Loucy (cell line): ENCODE data around the gene OGFOD2.

ENCODE experiments used
- H2AFZ ChIP-seq: fragments of 200-600 bp; sonication (generic); 2 replicates; pipeline ENCODE4 v1.6.0; 2016; ENCODE audit warnings: antibody characterized with exemption, mild to moderate bottlenecking, low read length, moderate library complexity
- H3F3A ChIP-seq: fragments of 200-600 bp; 2 replicates; pipeline ENCODE4 v1.6.0; 2016; ENCODE audit warnings: antibody characterized with exemption, low read depth, mild to moderate bottlenecking
- H3K27me3 ChIP-seq: fragments of 200-600 bp; sonication (generic); 2 replicates; pipeline ENCODE4 v1.6.1; 2014; ENCODE audit warnings: low read length, mild to moderate bottlenecking; ENCODE audit not compliant: insufficient read depth, poor library complexity, severe bottlenecking
- H3K36me3 ChIP-seq: fragments of 200-600 bp; sonication (generic); 2 replicates; pipeline ENCODE4 v1.6.1; 2016; ENCODE audit warnings: low read length; ENCODE audit not compliant: insufficient read depth
- H3K4me1 ChIP-seq: fragments of 200-600 bp; sonication (generic); 2 replicates; pipeline ENCODE4 v1.5.1; 2014; ENCODE audit warnings: low read length, mild to moderate bottlenecking; ENCODE audit not compliant: insufficient read depth, poor library complexity, severe bottlenecking
- H3K4me2 ChIP-seq: fragments of 200-600 bp; sonication (generic); 2 replicates; pipeline ENCODE4 v1.6.0; 2014; ENCODE audit warnings: antibody characterized with exemption, low read length, low read depth, mild to moderate bottlenecking; ENCODE audit not compliant: poor library complexity, severe bottlenecking
- H3K4me3 ChIP-seq: fragments of 200-600 bp; sonication (generic); 2 replicates; pipeline ENCODE4 v1.5.1; 2014; ENCODE audit warnings: low read length, mild to moderate bottlenecking, mixed read lengths; ENCODE audit not compliant: poor library complexity, severe bottlenecking
- H3K79me2 ChIP-seq: fragments of 200-600 bp; sonication (generic); 2 replicates; pipeline ENCODE4 v1.6.1; 2014; ENCODE audit warnings: low read length; ENCODE audit not compliant: insufficient read depth
- H3K9ac ChIP-seq: fragments of 200-600 bp; sonication (generic); 2 replicates; pipeline ENCODE4 v1.6.0; 2014; ENCODE audit warnings: mild to moderate bottlenecking, low read depth, low read length, moderate library complexity; ENCODE audit not compliant: poor library complexity, severe bottlenecking
- H3K9me2 ChIP-seq: fragments of 200-600 bp; sonication (generic); replicated peaks from 2 replicates; pipeline ENCODE4 v1.6.1; 2016; ENCODE audit warnings: low read depth, low read length, mixed read lengths
- H3K9me3 ChIP-seq: fragments of 200-600 bp; sonication (generic); 2 replicates; pipeline ENCODE4 v1.6.1; 2014; ENCODE audit warnings: mild to moderate bottlenecking, antibody characterized with exemption, low read length, low read depth; ENCODE audit not compliant: insufficient read depth
- H4K20me1 ChIP-seq: fragments of 200-600 bp; sonication (generic); 2 replicates; pipeline ENCODE4 v1.6.0; 2014; ENCODE audit warnings: antibody characterized with exemption, low read length, mild to moderate bottlenecking; ENCODE audit not compliant: insufficient read depth, poor library complexity, severe bottlenecking
- EZH2phosphoT487 ChIP-seq: fragments of 200-600 bp; IDR thresholded peaks from 2 replicates; pipeline ENCODE4 v1.6.1; 2018; ENCODE audit warnings: antibody characterized with exemption, mild to moderate bottlenecking, moderate library complexity, borderline replicate concordance
- TF ChIP-seq, protein P1 (sequence below): fragments of 200-600 bp; sonication (generic); conservative IDR thresholded peaks from 2 replicates; pipeline ENCODE4 v1.5.1; 2014; ENCODE audit warnings: mild to moderate bottlenecking, antibody characterized with exemption, low read length

Gene OGFOD2

DNA sequence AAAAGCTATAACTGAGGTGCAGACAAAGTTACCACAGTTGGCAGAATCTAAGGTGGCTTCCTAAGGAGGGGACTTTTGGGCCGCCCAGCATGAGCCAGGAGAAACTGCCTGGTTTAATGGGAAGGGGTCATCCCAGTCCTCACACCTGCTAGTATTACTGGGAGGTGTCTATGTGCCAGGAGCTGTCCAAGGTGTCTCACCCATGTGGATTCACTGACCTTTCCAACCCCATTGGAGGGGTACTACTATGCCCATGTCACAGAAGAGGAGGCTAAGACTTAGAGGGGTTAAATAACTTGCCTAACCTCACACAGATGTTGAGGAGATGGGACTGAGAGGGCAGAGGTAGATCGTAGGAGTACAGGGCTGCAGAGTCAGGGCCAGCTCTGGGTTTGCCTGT, 19.0 kb upstream of the OGFOD2 start:
- H4K20me1 ChIP-seq, result no peaks in the 10 kb centered on the region
- H3K79me2 ChIP-seq, result no peaks in the 10 kb centered on the region
- H3K9me3 ChIP-seq, result no peaks in the 10 kb centered on the region
- TF ChIP-seq EZH2phosphoT487, result no peak
- TF ChIP-seq, protein P1, sequence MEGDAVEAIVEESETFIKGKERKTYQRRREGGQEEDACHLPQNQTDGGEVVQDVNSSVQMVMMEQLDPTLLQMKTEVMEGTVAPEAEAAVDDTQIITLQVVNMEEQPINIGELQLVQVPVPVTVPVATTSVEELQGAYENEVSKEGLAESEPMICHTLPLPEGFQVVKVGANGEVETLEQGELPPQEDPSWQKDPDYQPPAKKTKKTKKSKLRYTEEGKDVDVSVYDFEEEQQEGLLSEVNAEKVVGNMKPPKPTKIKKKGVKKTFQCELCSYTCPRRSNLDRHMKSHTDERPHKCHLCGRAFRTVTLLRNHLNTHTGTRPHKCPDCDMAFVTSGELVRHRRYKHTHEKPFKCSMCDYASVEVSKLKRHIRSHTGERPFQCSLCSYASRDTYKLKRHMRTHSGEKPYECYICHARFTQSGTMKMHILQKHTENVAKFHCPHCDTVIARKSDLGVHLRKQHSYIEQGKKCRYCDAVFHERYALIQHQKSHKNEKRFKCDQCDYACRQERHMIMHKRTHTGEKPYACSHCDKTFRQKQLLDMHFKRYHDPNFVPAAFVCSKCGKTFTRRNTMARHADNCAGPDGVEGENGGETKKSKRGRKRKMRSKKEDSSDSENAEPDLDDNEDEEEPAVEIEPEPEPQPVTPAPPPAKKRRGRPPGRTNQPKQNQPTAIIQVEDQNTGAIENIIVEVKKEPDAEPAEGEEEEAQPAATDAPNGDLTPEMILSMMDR, result no peak
- no peak overlapping the region for H3K4me3 ChIP-seq
- H3K27me3 ChIP-seq, result no peaks in the 10 kb centered on the region
- H3K36me3 ChIP-seq, result no peaks in the 10 kb centered on the region
- no peaks in the 10 kb centered on the region for H3K9me2 ChIP-seq
- H3K9ac ChIP-seq, result no peak overlapping the region
- no peak overlapping the region for H3K4me2 ChIP-seq
- no peaks in the 10 kb centered on the region for H3F3A ChIP-seq
- H2AFZ ChIP-seq, result no peak overlapping the region
- no peaks in the 10 kb centered on the region for H3K4me1 ChIP-seq

DNA sequence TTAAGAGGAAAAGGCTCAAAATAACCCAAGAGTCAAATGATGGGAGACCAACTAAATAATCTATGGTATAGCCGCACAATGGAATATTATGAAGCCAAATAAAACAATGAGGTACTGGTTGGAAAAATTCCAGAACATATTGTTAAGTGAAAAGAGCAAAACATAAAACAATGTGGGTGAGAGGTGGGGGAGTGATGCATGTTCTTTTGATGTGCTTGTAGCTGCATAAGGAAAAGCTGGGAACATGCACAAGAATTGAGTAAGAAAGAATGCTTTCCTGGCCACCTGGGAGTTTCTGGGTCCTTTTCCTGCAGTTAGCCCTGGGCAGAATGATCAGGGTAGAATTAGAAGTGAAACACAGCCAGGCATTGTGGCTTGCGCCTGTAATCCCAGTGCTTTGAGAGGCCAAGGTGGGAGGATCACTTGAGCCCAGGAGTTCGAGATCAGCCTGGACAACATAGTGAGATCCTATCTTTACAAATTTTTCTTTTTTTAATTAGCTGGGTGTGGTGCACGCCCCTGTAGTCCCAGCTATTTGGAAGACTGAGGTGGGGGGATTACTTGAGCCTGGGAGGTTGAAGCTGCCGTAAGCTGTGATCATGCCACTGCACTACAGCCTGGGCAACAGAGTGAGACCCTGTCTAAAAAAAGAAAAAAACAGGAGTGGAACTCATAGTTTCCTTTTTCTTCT, 16.7 kb upstream of the OGFOD2 start:
- no peaks in the 10 kb centered on the region for H3F3A ChIP-seq
- no peak for TF ChIP-seq EZH2phosphoT487
- TF ChIP-seq, protein P1, result no peak
- no peaks in the 10 kb centered on the region for H3K27me3 ChIP-seq
- no peak overlapping the region for H3K4me2 ChIP-seq
- no peaks in the 10 kb centered on the region for H3K9me2 ChIP-seq
- H3K4me3 ChIP-seq, result no peak overlapping the region
- no peaks in the 10 kb centered on the region for H3K36me3 ChIP-seq
- no peak overlapping the region for H3K9ac ChIP-seq
- H3K79me2 ChIP-seq, result no peaks in the 10 kb centered on the region
- H2AFZ ChIP-seq, result no peak overlapping the region
- H3K9me3 ChIP-seq, result no peaks in the 10 kb centered on the region
- no peaks in the 10 kb centered on the region for H4K20me1 ChIP-seq
- no peaks in the 10 kb centered on the region for H3K4me1 ChIP-seq

DNA sequence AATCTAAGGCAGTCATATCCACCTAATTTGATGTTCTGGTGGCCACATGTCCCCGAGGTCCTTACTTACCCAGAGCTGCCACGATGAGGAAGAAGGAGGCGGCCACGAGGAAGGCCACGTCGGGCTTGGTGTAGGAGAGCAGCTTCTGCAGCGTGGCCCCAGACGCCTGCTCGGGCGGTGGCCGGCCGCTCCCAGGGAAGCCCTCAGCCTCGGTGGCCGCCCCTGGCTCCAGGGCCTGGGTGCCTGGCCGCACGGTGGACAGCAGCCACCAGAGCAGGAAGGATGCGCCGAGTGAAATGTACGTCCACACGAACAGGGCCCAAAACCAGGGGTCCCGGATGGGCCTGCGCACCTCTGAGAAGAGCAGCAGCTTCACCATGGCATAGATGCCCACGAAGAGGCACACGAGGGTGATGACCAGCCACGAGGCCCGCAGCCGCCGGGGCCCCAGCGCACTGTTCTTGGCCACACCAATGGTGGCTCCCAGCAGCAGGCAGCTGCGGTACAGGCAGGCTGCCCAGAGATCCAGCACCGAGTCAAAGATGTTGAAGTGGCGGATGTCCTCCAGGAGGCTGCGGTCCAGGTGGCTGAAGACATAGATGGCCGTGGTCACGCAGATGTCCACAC, 15.4 kb upstream of the OGFOD2 start:
- Histone ChIP-seq H2AFZ (no peak overlapping the region), H3K27me3 (no peaks in the 10 kb centered on the region), H3K4me1 (no peaks in the 10 kb centered on the region), H4K20me1 (no peaks in the 10 kb centered on the region), H3K9me3 (no peaks in the 10 kb centered on the region), H3K9ac (no peak overlapping the region), H3K79me2 (no peaks in the 10 kb centered on the region), H3K4me2 (no peak overlapping the region), H3F3A (no peaks in the 10 kb centered on the region), H3K36me3 (no peaks in the 10 kb centered on the region), H3K4me3 (no peak overlapping the region), H3K9me2 (no peaks in the 10 kb centered on the region)
- no peak for TF ChIP-seq EZH2phosphoT487
- TF ChIP-seq, protein P1, result no peak
